OCI-M1 (cell line): ENCODE results near the gene SDC1.
A peak's percentile ranks its signal among the peaks of the same experiment; 100 is the strongest.

ENCODE experiments used
- DNase-seq: peaks from one replicate; lab custom pipeline; 2025; lab: John Stamatoyannopoulos, UW

The SDC1 gene

GRCh38 chr2:20227894-20228505, 3.1 kb upstream of the SDC1 start:
- no peak for DNase-seq

- no peak for DNase-seq
Observed at GRCh38 chr2:20226152-20226545, 1.2 kb upstream of the SDC1 start.

- peak; percentile 36 for DNase-seq
Observed at GRCh38 chr2:20225294-20226151, 593 bp upstream of the SDC1 start.

GRCh38 chr2:20224164-20224715, 690 bp downstream of the SDC1 start:
- DNase-seq, result no peak

GRCh38 chr2:20223407-20224163, 1.3 kb downstream of the SDC1 start:
- no peak for DNase-seq

GRCh38 chr2:20222769-20223406, 2.0 kb downstream of the SDC1 start:
- DNase-seq, result no peak

- no peak for DNase-seq
Observed at GRCh38 chr2:20222014-20222768, 2.7 kb downstream of the SDC1 start.

GRCh38 chr2:20221555-20221973, 3.4 kb downstream of the SDC1 start:
- no peak for DNase-seq

- DNase-seq, result no peak
Observed at GRCh38 chr2:20220806-20221554, 4.0 kb downstream of the SDC1 start.

GRCh38 chr2:20219763-20220380, 5.1 kb downstream of the SDC1 start:
- no peak for DNase-seq

GRCh38 chr2:20218331-20219320, 6.3 kb downstream of the SDC1 start:
- no peak for DNase-seq

- no peak for DNase-seq
Observed at GRCh38 chr2:20217041-20217970, 7.6 kb downstream of the SDC1 start.

- DNase-seq, result no peak
Observed at GRCh38 chr2:20216130-20217025, 8.6 kb downstream of the SDC1 start.

- no peak for DNase-seq
Observed at GRCh38 chr2:20215183-20216040, 9.5 kb downstream of the SDC1 start.

GRCh38 chr2:20214566-20215182, 10.3 kb downstream of the SDC1 start:
- no peak for DNase-seq
